PC-3 (cell line): ENCODE measurements around the gene DPF3.

Experiments used
- EZH2 ChIP-seq: fragments of 300-600 bp; sonication (generic); IDR thresholded peaks from one replicate; pipeline ENCODE4 v1.6.1; 2017; ENCODE audit warnings: antibody characterized with exemption, mild to moderate bottlenecking, low read length; ENCODE audit not compliant: unreplicated experiment
- EZH2phosphoT487 ChIP-seq: fragments of 300-600 bp; sonication (generic); IDR thresholded peaks from 2 replicates; pipeline ENCODE4 v1.6.1; 2018; ENCODE audit warnings: mild to moderate bottlenecking, antibody characterized with exemption, low read length, borderline replicate concordance
- TF ChIP-seq, protein P1 (sequence below): fragments of 300-600 bp; sonication (generic); conservative IDR thresholded peaks from 2 replicates; pipeline ENCODE4 v1.5.1; 2017; ENCODE audit warnings: antibody characterized with exemption, low read depth, mild to moderate bottlenecking, low read length

DNA sequence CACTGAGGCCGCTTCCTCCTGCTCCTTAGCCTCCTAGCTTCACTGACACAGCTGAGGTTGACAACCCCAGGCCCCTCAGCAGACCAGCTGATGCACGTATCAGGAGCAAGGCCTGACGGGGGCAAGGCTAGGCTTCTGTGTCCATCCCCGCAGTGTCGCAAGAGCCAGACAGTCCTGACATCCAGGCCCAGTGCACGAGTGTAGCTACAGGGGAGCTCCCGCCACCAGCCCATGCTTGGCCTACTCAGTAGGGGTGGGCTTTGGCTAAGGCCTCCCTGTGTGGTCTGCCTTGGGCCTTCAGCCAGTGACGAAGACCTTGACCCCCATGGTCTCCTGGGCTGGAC, 179.1 kb downstream of the DPF3 start:
- TF ChIP-seq, protein P1, sequence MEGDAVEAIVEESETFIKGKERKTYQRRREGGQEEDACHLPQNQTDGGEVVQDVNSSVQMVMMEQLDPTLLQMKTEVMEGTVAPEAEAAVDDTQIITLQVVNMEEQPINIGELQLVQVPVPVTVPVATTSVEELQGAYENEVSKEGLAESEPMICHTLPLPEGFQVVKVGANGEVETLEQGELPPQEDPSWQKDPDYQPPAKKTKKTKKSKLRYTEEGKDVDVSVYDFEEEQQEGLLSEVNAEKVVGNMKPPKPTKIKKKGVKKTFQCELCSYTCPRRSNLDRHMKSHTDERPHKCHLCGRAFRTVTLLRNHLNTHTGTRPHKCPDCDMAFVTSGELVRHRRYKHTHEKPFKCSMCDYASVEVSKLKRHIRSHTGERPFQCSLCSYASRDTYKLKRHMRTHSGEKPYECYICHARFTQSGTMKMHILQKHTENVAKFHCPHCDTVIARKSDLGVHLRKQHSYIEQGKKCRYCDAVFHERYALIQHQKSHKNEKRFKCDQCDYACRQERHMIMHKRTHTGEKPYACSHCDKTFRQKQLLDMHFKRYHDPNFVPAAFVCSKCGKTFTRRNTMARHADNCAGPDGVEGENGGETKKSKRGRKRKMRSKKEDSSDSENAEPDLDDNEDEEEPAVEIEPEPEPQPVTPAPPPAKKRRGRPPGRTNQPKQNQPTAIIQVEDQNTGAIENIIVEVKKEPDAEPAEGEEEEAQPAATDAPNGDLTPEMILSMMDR, result no peak
- no peak for TF ChIP-seq EZH2
- TF ChIP-seq EZH2phosphoT487, result no peak
